Loucy (cell line): Measurements from ENCODE around the gene HOXA10.

Experiments used
- H2AFZ ChIP-seq: fragments of 200-600 bp; sonication (generic); 2 replicates; pipeline ENCODE4 v1.6.0; 2016; ENCODE audit warnings: antibody characterized with exemption, mild to moderate bottlenecking, low read length, moderate library complexity
- H3F3A ChIP-seq: fragments of 200-600 bp; 2 replicates; pipeline ENCODE4 v1.6.0; 2016; ENCODE audit warnings: antibody characterized with exemption, low read depth, mild to moderate bottlenecking
- H3K27me3 ChIP-seq: fragments of 200-600 bp; sonication (generic); 2 replicates; pipeline ENCODE4 v1.6.1; 2014; ENCODE audit warnings: low read length, mild to moderate bottlenecking; ENCODE audit not compliant: insufficient read depth, poor library complexity, severe bottlenecking
- H3K36me3 ChIP-seq: fragments of 200-600 bp; sonication (generic); 2 replicates; pipeline ENCODE4 v1.6.1; 2016; ENCODE audit warnings: low read length; ENCODE audit not compliant: insufficient read depth
- H3K4me1 ChIP-seq: fragments of 200-600 bp; sonication (generic); 2 replicates; pipeline ENCODE4 v1.5.1; 2014; ENCODE audit warnings: low read length, mild to moderate bottlenecking; ENCODE audit not compliant: insufficient read depth, poor library complexity, severe bottlenecking
- H3K4me2 ChIP-seq: fragments of 200-600 bp; sonication (generic); 2 replicates; pipeline ENCODE4 v1.6.0; 2014; ENCODE audit warnings: antibody characterized with exemption, low read length, low read depth, mild to moderate bottlenecking; ENCODE audit not compliant: poor library complexity, severe bottlenecking
- H3K4me3 ChIP-seq: fragments of 200-600 bp; sonication (generic); 2 replicates; pipeline ENCODE4 v1.5.1; 2014; ENCODE audit warnings: low read length, mild to moderate bottlenecking, mixed read lengths; ENCODE audit not compliant: poor library complexity, severe bottlenecking
- H3K79me2 ChIP-seq: fragments of 200-600 bp; sonication (generic); 2 replicates; pipeline ENCODE4 v1.6.1; 2014; ENCODE audit warnings: low read length; ENCODE audit not compliant: insufficient read depth
- H3K9ac ChIP-seq: fragments of 200-600 bp; sonication (generic); 2 replicates; pipeline ENCODE4 v1.6.0; 2014; ENCODE audit warnings: mild to moderate bottlenecking, low read depth, low read length, moderate library complexity; ENCODE audit not compliant: poor library complexity, severe bottlenecking
- H3K9me2 ChIP-seq: fragments of 200-600 bp; sonication (generic); replicated peaks from 2 replicates; pipeline ENCODE4 v1.6.1; 2016; ENCODE audit warnings: low read depth, low read length, mixed read lengths
- H3K9me3 ChIP-seq: fragments of 200-600 bp; sonication (generic); 2 replicates; pipeline ENCODE4 v1.6.1; 2014; ENCODE audit warnings: mild to moderate bottlenecking, antibody characterized with exemption, low read length, low read depth; ENCODE audit not compliant: insufficient read depth
- H4K20me1 ChIP-seq: fragments of 200-600 bp; sonication (generic); 2 replicates; pipeline ENCODE4 v1.6.0; 2014; ENCODE audit warnings: antibody characterized with exemption, low read length, mild to moderate bottlenecking; ENCODE audit not compliant: insufficient read depth, poor library complexity, severe bottlenecking
- EZH2phosphoT487 ChIP-seq: fragments of 200-600 bp; IDR thresholded peaks from 2 replicates; pipeline ENCODE4 v1.6.1; 2018; ENCODE audit warnings: antibody characterized with exemption, mild to moderate bottlenecking, moderate library complexity, borderline replicate concordance
- TF ChIP-seq, protein P1 (sequence below): fragments of 200-600 bp; sonication (generic); conservative IDR thresholded peaks from 2 replicates; pipeline ENCODE4 v1.5.1; 2014; ENCODE audit warnings: mild to moderate bottlenecking, antibody characterized with exemption, low read length

HOXA10 gene

DNA sequence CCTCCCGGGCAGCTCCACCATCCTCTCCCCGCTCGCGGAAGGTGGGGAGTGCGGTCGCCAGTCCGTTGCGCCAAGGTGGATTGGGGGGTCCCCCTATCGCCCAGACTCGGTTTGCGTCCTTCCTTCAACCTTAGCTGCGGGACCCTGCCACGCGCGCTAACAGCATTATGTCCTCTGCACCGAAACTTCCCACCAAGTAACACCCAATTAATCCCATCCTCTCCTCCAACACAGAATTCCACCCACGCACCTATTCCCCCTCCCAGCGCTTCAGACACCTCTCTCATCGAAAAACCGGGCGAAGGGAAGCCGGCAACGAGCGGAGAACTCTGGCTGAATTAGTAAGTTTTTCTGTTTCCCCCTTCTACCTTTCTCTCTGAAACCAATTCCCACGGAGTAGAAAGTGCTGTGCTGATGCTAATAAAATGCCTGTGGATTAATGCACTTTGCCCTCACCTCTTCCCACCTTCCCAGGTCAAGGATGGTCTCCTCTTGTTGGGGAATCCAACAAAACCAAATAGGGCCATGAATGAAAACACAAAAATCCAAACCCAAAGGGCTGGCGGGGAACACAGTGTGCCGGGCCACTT, 22.7 kb downstream of the HOXA10 start:
- Histone ChIP-seq H3K4me3 (peak overlapping the region; percentile 94), H3K9me3 (no peaks in the 10 kb centered on the region), H3K9ac (peak overlapping the region; percentile 99), H2AFZ (no peak overlapping the region), H3K4me1 (peaks cover 32% of the 10 kb centered on the region), H3K27me3 (peaks cover 35% of the 10 kb centered on the region), H3K9me2 (no peaks in the 10 kb centered on the region), H4K20me1 (peaks cover 56% of the 10 kb centered on the region), H3K79me2 (peaks cover 100% of the 10 kb centered on the region), H3K4me2 (peak overlapping the region; percentile 91), H3K36me3 (peaks cover 36% of the 10 kb centered on the region), H3F3A (no peaks in the 10 kb centered on the region)
- no peak for TF ChIP-seq EZH2phosphoT487
- TF ChIP-seq, protein P1, sequence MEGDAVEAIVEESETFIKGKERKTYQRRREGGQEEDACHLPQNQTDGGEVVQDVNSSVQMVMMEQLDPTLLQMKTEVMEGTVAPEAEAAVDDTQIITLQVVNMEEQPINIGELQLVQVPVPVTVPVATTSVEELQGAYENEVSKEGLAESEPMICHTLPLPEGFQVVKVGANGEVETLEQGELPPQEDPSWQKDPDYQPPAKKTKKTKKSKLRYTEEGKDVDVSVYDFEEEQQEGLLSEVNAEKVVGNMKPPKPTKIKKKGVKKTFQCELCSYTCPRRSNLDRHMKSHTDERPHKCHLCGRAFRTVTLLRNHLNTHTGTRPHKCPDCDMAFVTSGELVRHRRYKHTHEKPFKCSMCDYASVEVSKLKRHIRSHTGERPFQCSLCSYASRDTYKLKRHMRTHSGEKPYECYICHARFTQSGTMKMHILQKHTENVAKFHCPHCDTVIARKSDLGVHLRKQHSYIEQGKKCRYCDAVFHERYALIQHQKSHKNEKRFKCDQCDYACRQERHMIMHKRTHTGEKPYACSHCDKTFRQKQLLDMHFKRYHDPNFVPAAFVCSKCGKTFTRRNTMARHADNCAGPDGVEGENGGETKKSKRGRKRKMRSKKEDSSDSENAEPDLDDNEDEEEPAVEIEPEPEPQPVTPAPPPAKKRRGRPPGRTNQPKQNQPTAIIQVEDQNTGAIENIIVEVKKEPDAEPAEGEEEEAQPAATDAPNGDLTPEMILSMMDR: no peak

DNA sequence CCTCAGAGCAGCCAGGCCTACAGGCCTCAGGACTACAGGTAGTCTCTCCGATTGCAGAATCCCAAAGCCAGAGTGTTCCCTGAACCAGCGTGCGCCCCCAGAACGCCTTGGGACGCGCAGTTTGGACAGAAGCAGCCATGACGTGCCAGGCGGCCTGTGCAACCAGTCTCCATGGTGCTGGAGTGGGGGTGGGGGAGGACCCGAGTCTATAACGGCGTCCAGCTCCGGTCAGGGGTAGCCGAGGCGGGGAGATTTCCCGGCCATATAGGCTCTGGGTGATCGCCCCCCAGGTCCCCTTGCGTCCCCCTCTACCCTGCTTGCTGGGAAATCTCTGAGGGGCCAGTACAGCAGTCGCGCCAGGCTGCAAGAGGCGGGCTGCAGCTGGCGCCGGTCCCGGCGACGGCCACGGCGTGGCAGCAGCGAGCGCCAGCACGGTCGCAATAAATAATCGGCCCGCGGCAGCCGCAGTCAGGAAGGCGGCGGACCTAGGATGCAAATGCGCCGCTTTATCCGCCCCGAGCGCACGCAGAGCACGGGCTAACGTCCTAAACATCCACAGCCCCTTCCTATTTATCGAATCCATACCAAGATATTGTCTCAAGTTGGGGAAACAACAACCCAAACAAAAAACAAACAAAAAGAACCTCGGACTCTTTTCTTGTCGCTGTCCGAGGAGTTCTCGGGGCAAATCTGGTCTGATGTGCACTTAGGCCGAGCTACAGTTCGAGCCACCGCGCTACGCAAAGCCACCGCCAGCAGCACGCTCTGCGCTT, 23.4 kb downstream of the HOXA10 start:
- Histone ChIP-seq H3K9me2 (no peaks in the 10 kb centered on the region), H3K4me2 (peak overlapping the region; percentile 91), H3K79me2 (peaks cover 100% of the 10 kb centered on the region), H3K36me3 (peaks cover 43% of the 10 kb centered on the region), H3K9me3 (no peaks in the 10 kb centered on the region), H3F3A (no peaks in the 10 kb centered on the region), H4K20me1 (peaks cover 63% of the 10 kb centered on the region), H3K4me3 (peak overlapping the region; percentile 94), H2AFZ (no peak overlapping the region), H3K9ac (peak overlapping the region; percentile 99), H3K27me3 (peaks cover 35% of the 10 kb centered on the region), H3K4me1 (peaks cover 37% of the 10 kb centered on the region)
- TF ChIP-seq, protein P1: peak; percentile 70
- no peak for TF ChIP-seq EZH2phosphoT487

DNA sequence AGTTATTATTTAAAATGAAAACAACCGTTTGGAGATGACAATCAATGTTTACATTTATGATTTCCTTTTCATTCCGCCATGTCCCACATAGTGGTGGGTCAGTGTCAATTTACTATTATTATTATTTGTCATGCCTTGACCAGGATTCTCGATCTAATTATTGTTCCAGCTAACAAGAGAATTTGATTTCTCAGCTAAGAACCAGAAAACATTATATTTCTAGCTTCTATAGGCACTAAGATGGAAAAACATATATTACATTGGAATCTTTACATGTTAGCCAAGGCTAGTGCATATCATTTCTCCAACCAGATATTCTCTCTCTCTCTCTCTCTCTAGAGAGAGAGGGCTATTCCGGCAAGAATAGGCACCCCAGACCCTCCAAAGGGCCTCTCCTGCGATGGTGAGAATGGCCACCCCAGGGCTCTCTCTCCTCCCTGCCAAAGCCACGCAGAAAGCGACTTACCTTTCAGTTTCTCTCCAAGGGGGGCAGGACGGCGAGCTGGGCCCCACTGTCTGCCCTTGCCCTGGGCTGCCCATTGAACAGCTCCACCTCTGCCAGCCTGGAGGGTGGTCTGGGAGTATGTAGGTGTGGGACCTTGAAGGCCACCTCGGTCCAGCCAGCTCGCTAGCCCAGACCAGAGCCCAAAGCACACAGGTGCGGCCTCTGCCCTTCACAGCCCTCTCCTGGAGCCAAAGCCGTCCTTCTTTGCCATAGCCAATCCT, 24.1 kb downstream of the HOXA10 start:
- peaks cover 71% of the 10 kb centered on the region for H4K20me1 ChIP-seq

More for the DNA sequence above, 24.1 kb downstream of the HOXA10 start:
- Histone ChIP-seq H3F3A (no peaks in the 10 kb centered on the region), H2AFZ (no peak overlapping the region), H3K27me3 (peaks cover 35% of the 10 kb centered on the region), H3K9ac (peak overlapping the region; percentile 99), H3K79me2 (peaks cover 100% of the 10 kb centered on the region), H3K4me2 (peak overlapping the region; percentile 91), H3K4me3 (peak overlapping the region; percentile 94), H3K9me3 (no peaks in the 10 kb centered on the region), H3K4me1 (peaks cover 37% of the 10 kb centered on the region), H3K9me2 (no peaks in the 10 kb centered on the region), H3K36me3 (peaks cover 51% of the 10 kb centered on the region)
- TF ChIP-seq EZH2phosphoT487: no peak
- TF ChIP-seq, protein P1: 0 out of 2 replicates have a peak, but pooled peaks have one; percentile 7
